ENCODE measurements around the gene CDK6. TPM values are rescaled to one million over a fixed set of nuclear protein-coding genes. Genes with fewer than 3 reads are reported as not detected.
A peak's percentile ranks its signal among the peaks of the same experiment; 100 is the strongest.

Gene CDK6
- total RNA-seq, 2 donors from 2014 or later = 91.6 to 153 TPM

GRCh38 chr7:92656121-92656520 is 180.3 kb downstream of the CDK6 start:
- Mint-ChIP-seq H3K36me3 (peaks cover 28 to 39% of the 10 kb centered on the region in 2 donors), H3K27ac (no peak overlapping the region), H3K9me3 (peaks cover 0 to 8% of the 10 kb centered on the region in 2 donors)
- no peak for ATAC-seq
- DNase-seq (ENCODE audit: low spot score in 2 of 2) = no peak

GRCh38 chr7:92655346-92655884 is 181.0 kb downstream of the CDK6 start:
- H3K36me3 Mint-ChIP-seq = peaks cover 32 to 44% of the 10 kb centered on the region in 2 donors
- peaks cover 0 to 8% of the 10 kb centered on the region in 2 donors for H3K9me3 Mint-ChIP-seq
- ATAC-seq = no peak
- DNase-seq (ENCODE audit: low spot score in 2 of 2) = no peak
- H3K27ac Mint-ChIP-seq = no peak overlapping the region

- H3K27ac Mint-ChIP-seq = peak overlapping the region; percentile 52 to 53
- peaks cover 0 to 8% of the 10 kb centered on the region in 2 donors for H3K9me3 Mint-ChIP-seq
Observed at GRCh38 chr7:92653136-92653535, 183.2 kb downstream of the CDK6 start.

GRCh38 chr7:92652536-92652935 is 183.8 kb downstream of the CDK6 start:
- Mint-ChIP-seq H3K27ac (peak overlapping the region in 1 of 2 donors; percentile 52), H3K9me3 (peaks cover 0 to 8% of the 10 kb centered on the region in 2 donors), H3K36me3 (peaks cover 34 to 41% of the 10 kb centered on the region in 2 donors)
- ATAC-seq (peak; percentile 33 to 38), DNase-seq (ENCODE audit: low spot score in 2 of 2) (no peak)

More at GRCh38 chr7:92653136-92653535, 183.2 kb downstream of the CDK6 start:
- peak in 1 of 2 donors; percentile 52 for ATAC-seq
- peaks cover 31 to 43% of the 10 kb centered on the region in 2 donors for H3K36me3 Mint-ChIP-seq
- no peak for DNase-seq (ENCODE audit: low spot score in 2 of 2)

- DNase-seq (ENCODE audit: low spot score in 2 of 2) = no peak
- Mint-ChIP-seq H3K27ac (peak overlapping the region in 1 of 2 donors; percentile 69), H3K9me3 (peaks cover 0 to 4% of the 10 kb centered on the region in 2 donors), H3K36me3 (peaks cover 35 to 46% of the 10 kb centered on the region in 2 donors)
- ATAC-seq = no peak
Observed at GRCh38 chr7:92650391-92650790, 186.0 kb downstream of the CDK6 start.

- DNase-seq (ENCODE audit: low spot score in 2 of 2) (no peak), ATAC-seq (peak; percentile 63 to 67)
- Mint-ChIP-seq H3K36me3 (peaks cover 34 to 52% of the 10 kb centered on the region in 2 donors), H3K9me3 (peaks cover 0 to 4% of the 10 kb centered on the region in 2 donors), H3K27ac (peak overlapping the region; percentile 93 to 95)
Observed at GRCh38 chr7:92648067-92648466, 188.3 kb downstream of the CDK6 start.

- DNase-seq (ENCODE audit: low spot score in 2 of 2) (no peak), ATAC-seq (no peak)
- Mint-ChIP-seq H3K36me3 (peaks cover 34 to 51% of the 10 kb centered on the region in 2 donors), H3K9me3 (peaks cover 0 to 4% of the 10 kb centered on the region in 2 donors), H3K27ac (peak overlapping the region; percentile 93 to 95)
Observed at GRCh38 chr7:92647652-92648051, 188.7 kb downstream of the CDK6 start.

- DNase-seq (ENCODE audit: low spot score in 2 of 2) (no peak), ATAC-seq (no peak)
- Mint-ChIP-seq H3K27ac (peak overlapping the region; percentile 93 to 95), H3K9me3 (peaks cover 0 to 4% of the 10 kb centered on the region in 2 donors), H3K36me3 (peaks cover 34 to 51% of the 10 kb centered on the region in 2 donors)
Observed at GRCh38 chr7:92647011-92647625, 189.3 kb downstream of the CDK6 start.

GRCh38 chr7:92645114-92646061 is 191.0 kb downstream of the CDK6 start:
- DNase-seq (ENCODE audit: low spot score in 2 of 2) (no peak), ATAC-seq (peak; percentile 53 to 75)
- H3K36me3 Mint-ChIP-seq = peaks cover 27 to 45% of the 10 kb centered on the region in 2 donors
- H3K27ac Mint-ChIP-seq = peak overlapping the region; percentile 93 to 95
- H3K9me3 Mint-ChIP-seq = peaks cover 0 to 4% of the 10 kb centered on the region in 2 donors

- Mint-ChIP-seq H3K9me3 (peaks cover 0 to 4% of the 10 kb centered on the region in 2 donors), H3K36me3 (peaks cover 20 to 47% of the 10 kb centered on the region in 2 donors)
- no peak for ATAC-seq
Observed at GRCh38 chr7:92644406-92645113, 191.8 kb downstream of the CDK6 start.

GRCh38 chr7:92643821-92644220 is 192.6 kb downstream of the CDK6 start:
- peak overlapping the region; percentile 70 to 95 for H3K27ac Mint-ChIP-seq
- peaks cover 0 to 4% of the 10 kb centered on the region in 2 donors for H3K9me3 Mint-ChIP-seq
- peaks cover 20 to 53% of the 10 kb centered on the region in 2 donors for H3K36me3 Mint-ChIP-seq
- ATAC-seq (no peak), DNase-seq (ENCODE audit: low spot score in 2 of 2) (no peak)

More at GRCh38 chr7:92644406-92645113, 191.8 kb downstream of the CDK6 start:
- no peak for DNase-seq (ENCODE audit: low spot score in 2 of 2)
- peak overlapping the region; percentile 93 to 95 for H3K27ac Mint-ChIP-seq

- Mint-ChIP-seq H3K36me3 (peaks cover 11 to 55% of the 10 kb centered on the region in 2 donors), H3K9me3 (peaks cover 0 to 4% of the 10 kb centered on the region in 2 donors)
- peak; percentile 75 to 79 for ATAC-seq
Observed at GRCh38 chr7:92641921-92642511, 194.4 kb downstream of the CDK6 start.

GRCh38 chr7:92639966-92640365 is 196.4 kb downstream of the CDK6 start:
- Mint-ChIP-seq H3K36me3 (peaks cover 8 to 46% of the 10 kb centered on the region in 2 donors), H3K9me3 (peaks cover 0 to 4% of the 10 kb centered on the region in 2 donors), H3K27ac (peak overlapping the region; percentile 95 to 97)
- ATAC-seq = no peak
- no peak for DNase-seq (ENCODE audit: low spot score in 2 of 2)

More at GRCh38 chr7:92641921-92642511, 194.4 kb downstream of the CDK6 start:
- peak overlapping the region; percentile 95 to 99 for H3K27ac Mint-ChIP-seq
- DNase-seq (ENCODE audit: low spot score in 2 of 2) = peak; percentile 63 to 85

GRCh38 chr7:92639213-92639896 is 197.0 kb downstream of the CDK6 start:
- Mint-ChIP-seq H3K27ac (peak overlapping the region; percentile 95 to 97), H3K36me3 (peaks cover 2 to 40% of the 10 kb centered on the region in 2 donors), H3K9me3 (peaks cover 0 to 4% of the 10 kb centered on the region in 2 donors)
- ATAC-seq (peak; percentile 23 to 33), DNase-seq (ENCODE audit: low spot score in 2 of 2) (no peak)

- Mint-ChIP-seq H3K27ac (peak overlapping the region; percentile 10 to 98), H3K36me3 (peaks cover 0 to 24% of the 10 kb centered on the region in 2 donors), H3K9me3 (no peaks in the 10 kb centered on the region)
- no peak for DNase-seq (ENCODE audit: low spot score in 2 of 2)
- ATAC-seq = no peak
Observed at GRCh38 chr7:92636018-92636560, 200.3 kb downstream of the CDK6 start.
